Activated T-cell treated with anti-CD3 and anti-CD28 coated beads for 48 hours (primary cell): ENCODE data around the gene ABLIM1.

Experiments used
- DNase-seq: peaks from one replicate; pipeline ENCODE4 v3.0.0-alpha.2; 2020; ENCODE audit warnings: low read depth

ABLIM1 gene

DNA sequence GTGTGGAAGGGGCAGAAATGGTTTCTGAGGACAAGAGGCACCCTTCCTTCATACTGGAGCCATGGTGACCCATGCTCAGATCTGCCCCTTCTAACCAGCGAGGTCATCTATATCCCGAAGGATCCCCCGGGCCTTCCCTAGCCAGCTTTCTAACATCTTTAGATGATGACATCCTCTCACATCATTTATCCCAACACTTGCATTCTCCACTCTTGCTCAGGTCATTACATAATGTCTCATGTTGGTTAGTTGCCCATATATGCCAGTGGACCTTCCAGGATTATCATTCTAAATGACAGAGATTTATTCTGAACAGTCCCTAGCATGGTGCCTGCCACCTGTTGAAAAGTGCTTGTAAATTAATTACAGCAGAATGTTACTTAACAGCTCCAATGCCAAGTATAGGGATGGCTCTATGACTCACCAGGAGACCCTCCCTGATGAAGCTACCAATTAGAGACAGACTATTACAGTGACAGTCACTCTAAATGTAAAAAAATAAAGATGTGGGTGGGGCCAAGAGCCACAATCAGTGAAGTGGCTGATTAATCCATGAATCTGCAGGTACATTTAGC lies 22.6 kb upstream of the ABLIM1 start:
- DNase-seq = no peak

DNA sequence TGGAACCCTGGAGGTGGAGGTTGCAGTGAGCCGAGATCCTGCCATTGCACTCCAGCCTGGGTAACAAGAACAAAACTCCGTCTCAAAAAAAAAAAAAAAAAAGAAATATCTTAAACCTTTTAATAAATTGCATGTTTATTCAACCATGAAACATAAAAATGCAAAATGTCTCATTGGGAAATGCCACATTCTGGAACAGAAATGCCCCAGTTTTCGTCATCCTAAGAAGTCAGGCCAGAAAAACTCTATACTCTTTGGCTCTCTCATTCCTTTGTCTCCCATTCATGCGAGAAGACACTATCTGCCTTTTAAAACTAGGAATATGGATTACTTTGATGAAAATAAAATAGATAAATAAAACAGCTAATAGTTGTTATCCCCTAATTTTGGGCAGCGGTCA lies 21.5 kb upstream of the ABLIM1 start:
- no peak for DNase-seq

- no peak for DNase-seq
Measured at GRCh38 chr10:114678820-114679219, 20.7 kb upstream of the ABLIM1 start.

- no peak for DNase-seq
Measured at GRCh38 chr10:114678336-114678735, 20.3 kb upstream of the ABLIM1 start.

- DNase-seq = no peak
Measured at GRCh38 chr10:114674346-114674745, 16.3 kb upstream of the ABLIM1 start.

DNA sequence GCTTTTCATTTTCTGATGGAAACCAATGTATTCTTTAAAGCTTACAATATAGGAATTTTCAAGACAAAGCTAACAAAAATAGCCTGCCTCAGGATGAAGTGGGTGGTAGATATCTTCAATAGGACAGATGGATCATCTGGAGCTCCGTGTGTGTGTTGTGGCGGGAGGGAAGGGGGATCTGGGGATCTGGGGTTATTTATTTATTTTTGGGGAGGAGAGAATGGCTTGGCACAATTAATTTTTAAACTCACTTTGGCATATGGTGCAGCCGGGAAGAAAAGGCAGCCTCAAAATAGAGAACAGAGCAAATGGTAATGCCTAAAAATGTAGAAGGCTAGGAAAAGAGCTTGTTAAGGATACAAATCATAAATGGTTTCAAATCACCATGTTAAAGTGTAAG lies 11.6 kb upstream of the ABLIM1 start:
- no peak for DNase-seq

DNA sequence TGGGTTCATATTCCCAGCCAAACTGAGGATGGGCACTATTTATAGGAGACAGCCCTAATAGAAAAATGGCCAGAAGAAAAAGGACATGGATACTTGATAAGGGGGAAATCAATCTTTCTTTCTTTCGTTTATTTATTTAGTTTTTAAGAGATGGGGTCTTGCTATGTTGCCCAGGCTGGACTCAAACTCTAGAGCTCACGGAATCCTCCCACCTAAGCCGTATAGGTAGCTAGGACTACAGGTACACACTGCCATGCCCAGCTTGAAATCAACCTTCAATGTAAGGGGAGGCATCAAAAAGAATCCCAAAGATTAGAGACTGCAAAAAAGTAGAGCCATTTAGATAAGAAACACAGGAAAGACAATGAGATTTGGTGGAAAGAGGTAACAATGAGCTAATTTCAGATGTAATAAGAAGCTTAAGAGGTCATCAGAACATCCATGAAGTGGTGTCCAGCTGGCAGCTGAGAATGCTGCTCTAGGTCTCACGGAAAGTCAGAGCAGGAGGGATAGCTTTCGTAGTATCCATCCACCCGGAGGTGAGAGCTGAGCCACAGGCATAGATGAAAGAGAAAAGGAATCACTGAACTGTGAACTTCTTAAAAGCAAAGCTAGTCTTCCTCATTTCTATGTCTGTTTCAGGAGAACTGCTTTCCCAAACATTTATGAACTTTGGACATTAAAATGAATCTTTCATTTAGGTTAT lies 10.5 kb upstream of the ABLIM1 start:
- DNase-seq = no peak

DNA sequence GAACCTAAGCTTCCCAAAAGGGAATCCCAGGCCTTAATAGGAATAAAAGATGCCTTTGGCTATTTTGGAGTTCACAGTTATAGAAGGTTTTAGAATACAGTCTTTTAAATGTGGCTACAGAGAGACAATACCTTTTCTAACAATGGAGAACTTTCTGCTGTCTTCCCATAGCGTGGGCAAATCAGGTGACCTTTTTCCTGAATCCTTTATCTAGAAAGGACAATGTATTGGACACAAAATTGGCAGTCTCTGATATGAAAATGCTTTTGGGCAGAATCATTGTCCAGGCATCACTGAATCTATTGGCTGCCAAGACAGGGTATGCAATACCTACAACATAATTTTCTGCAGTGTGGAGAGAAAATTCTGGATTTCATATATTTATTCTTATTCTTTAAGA lies 7.8 kb upstream of the ABLIM1 start:
- DNase-seq = no peak

DNA sequence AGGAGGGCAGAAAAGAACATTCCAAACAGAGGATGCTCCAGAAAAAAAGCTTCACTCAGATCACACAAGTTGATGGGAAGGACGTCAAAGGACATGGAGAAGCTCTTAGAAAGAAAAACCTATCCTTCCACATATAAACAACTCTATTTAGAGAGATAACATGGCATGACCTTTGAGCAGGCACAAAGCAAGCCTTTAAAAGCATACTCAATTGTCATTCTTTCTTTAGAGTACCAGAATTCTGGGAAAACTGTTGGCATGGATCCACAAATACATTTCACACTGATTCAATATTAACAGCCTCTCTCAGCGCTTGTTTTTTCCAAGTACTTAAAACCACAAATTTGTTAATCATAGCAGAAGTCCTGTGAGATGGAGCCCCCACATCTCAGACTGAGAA lies 7.3 kb upstream of the ABLIM1 start:
- no peak for DNase-seq

GRCh38 chr10:114664127-114664526 lies 6.1 kb upstream of the ABLIM1 start:
- no peak for DNase-seq

DNA sequence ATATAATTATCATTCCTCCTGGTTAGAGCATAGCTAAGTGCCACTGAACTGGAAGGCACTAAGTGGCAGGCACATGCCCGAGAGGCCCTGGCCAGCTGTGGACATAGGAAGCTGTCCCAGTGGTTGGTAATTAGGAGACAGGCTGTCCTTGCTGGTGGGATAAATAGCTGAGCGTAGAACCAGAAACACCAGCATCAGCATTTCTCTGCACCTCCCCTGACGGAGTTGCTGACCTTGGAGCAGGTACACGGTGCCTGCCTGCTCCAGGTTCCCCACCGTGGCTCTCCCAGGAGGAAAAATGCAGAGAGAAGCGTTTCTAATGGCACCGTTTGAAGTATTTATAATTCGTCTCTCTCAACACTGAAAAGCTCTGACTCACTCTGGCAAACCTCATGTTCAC lies 5.6 kb upstream of the ABLIM1 start:
- no peak for DNase-seq

DNA sequence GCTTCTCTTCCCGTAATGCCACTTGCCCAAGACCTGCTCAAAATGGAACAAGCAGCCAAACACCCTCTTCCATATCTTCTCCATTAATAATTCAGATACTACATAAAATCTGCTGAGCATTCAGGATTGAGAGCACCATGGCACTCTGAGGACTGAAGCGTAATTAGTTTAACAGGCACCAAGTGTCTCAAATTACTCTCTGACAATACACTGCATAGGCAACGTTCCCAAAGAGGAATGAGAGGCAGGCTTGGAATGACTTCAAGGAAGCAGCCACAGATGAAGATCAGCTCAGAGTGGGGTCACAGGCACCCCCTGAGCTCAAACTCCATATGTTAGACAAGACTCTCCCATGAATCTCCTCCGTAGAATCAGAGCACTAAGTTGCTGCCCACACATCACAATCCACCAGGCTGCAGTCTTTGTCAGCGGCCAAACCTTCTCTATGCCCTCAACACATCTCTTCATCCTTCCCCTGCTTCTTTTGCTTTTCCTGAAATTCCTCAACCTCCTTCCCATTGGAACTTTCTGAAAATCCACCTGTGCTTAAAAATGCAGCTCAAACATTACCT lies 4.7 kb upstream of the ABLIM1 start:
- DNase-seq = no peak

DNA sequence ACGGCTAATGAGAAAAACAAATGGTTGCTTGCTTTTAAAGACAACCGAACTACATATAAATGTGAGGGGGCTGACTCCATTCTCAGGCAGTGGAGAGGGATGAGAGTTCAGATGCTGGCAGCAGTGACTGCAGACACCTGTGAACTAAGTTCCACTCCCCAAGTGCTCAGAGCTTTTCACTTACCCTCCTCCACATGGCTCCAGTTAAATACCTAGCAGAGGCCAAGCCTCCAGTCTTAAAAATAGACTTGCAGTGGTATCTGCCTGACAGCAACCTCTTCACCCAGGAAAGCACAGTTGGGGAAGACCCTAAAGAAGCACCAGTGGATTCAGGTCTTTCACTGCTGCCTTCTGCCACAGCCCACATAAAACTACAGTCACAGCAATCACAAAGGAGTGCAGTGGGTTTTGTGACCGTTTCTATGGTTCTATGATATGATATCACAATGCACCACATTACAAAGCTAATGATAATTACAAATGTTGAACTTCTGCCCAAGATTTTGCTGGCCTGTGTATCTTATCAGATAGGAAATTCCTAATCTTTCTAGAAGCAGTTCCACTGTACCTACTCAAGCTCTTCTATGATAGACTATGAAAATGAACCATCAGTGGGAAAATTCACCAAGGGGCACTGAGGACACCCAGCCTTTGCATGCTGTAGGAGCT lies 3.3 kb upstream of the ABLIM1 start:
- no peak for DNase-seq

DNA sequence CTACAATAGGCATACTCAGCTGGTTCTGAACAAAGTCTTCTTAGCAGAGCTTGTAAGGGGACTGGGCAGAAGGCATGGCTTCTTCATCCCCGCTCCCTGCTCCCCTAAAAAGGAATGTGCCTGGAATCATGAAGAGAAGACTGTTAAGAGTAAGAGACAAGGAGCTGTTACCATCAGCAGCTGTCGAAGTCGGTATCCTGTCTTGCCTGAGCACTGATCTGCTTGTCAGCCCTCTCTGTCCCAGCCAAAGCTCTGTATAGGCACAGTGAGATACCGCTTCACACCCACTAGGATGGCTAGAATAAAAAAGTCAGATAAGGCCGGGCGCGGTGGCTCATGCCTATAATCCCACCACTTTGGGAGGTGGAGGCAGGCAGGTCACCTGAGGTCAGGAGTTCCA lies 2.4 kb downstream of the ABLIM1 start:
- no peak for DNase-seq

DNA sequence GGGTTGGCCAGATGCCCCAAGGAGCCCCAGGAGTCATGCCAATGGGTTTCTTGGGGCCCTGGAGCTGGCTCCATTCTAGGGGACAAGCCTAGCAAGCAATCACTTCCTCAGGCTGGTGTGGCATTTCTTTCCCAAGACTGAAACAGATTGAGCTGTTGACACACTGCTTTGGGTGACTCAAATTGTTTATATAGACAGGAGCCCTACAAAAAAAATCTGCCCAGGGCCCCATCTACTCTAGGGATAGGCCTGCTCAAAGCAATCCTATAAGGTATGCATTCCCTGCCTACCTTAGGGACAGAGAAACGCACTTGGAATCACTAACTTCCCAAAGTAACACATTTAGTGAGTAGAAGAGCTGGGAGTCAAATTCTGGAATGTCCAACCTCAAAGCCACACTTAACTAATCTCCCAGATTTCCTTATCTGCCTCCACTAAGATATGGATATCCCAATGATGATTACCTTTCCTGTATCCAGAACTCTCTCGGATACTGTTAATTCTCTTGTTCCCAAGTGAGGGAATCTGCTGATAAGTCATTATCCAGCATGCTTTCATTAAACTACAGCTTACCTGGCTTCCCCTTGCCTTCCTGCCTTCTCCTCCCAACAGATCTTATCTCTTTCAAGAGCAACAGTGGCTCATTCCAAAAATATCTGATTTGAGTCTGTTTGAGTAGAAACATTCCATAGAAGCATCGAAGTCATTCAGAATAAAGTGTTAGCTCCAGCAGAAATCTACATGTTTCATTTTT lies 3.1 kb downstream of the ABLIM1 start:
- no peak for DNase-seq

GRCh38 chr10:114653926-114654325 lies 4.1 kb downstream of the ABLIM1 start:
- DNase-seq = no peak

- DNase-seq = no peak
Measured at GRCh38 chr10:114652402-114653368, 5.4 kb downstream of the ABLIM1 start.

- no peak for DNase-seq
Measured at GRCh38 chr10:114650831-114651230, 7.2 kb downstream of the ABLIM1 start.

GRCh38 chr10:114650266-114650665 lies 7.8 kb downstream of the ABLIM1 start:
- no peak for DNase-seq

DNA sequence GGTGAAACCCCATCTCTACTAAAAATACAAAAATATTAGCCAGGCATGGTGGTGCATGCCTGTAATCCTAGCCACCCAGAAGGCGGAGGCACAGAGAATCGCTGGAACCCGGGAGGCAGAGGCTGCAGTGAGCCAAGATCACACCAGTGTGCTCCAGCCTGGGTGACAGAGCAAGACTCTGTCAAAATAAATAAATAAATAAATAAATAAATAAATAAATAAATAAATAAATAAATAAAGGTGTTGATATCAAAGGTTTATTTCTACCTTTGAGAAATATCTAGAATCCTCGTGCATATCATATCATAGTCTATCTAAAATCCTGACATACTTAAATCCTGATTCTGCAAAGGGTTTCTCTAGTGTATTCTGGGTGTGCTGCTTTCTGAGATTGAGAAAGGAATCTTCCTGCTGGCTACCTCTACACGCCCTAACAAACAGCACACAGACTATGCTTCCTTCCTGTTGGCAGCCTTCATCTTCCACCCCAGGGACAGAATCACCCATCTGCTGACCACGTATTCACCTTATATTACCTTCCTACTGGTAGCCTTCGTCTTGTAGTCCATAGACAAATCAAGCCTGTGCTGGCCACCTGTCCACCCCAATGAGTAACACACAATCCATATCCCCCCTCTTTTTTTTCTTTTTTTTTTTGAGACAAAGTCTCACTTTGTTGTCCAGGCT lies 8.7 kb downstream of the ABLIM1 start:
- DNase-seq = no peak

- DNase-seq = no peak
Measured at GRCh38 chr10:114648368-114648767, 9.7 kb downstream of the ABLIM1 start.
